HG03575 (cell line): ENCODE results near the gene TSPAN5.

Experiments
- ATAC-seq: cut with Tn5 transposase; IDR thresholded peaks from one replicate; pipeline ENCODE4 v1.9.1; 2021; ENCODE audit not compliant: unreplicated experiment, insufficient number of reproducible peaks, low FRiP score; ENCODE audit errors: extremely low read depth

TSPAN5 gene

GRCh38 chr4:98625920-98626319 lies 32.5 kb downstream of the TSPAN5 start:
- ATAC-seq = no peak

DNA sequence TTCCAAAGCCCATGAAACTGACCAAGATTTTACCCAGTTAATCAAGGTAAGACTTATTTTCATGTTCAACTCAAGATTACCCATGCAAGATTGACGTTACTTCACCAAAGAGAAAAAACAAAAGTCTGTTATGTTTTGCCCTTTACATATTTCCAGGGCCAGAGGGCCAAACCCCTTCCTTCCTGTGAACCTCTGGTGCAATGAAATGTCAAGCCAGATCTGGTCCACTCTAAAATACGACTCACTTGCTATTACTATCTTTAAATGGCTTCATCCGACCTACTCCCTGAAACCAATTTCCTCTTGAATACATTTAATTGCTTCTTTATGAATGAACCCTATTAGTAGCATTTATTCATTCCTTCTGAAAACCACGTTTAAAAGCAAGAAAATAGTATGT lies 33.0 kb downstream of the TSPAN5 start:
- no peak for ATAC-seq

GRCh38 chr4:98624642-98625041 lies 33.8 kb downstream of the TSPAN5 start:
- ATAC-seq = no peak

GRCh38 chr4:98624144-98624543 lies 34.3 kb downstream of the TSPAN5 start:
- ATAC-seq = no peak

- no peak for ATAC-seq
Observed at GRCh38 chr4:98623126-98623802, 35.1 kb downstream of the TSPAN5 start.

GRCh38 chr4:98620087-98620784 lies 38.2 kb downstream of the TSPAN5 start:
- ATAC-seq = no peak

- ATAC-seq = no peak
Observed at GRCh38 chr4:98619180-98619579, 39.2 kb downstream of the TSPAN5 start.

DNA sequence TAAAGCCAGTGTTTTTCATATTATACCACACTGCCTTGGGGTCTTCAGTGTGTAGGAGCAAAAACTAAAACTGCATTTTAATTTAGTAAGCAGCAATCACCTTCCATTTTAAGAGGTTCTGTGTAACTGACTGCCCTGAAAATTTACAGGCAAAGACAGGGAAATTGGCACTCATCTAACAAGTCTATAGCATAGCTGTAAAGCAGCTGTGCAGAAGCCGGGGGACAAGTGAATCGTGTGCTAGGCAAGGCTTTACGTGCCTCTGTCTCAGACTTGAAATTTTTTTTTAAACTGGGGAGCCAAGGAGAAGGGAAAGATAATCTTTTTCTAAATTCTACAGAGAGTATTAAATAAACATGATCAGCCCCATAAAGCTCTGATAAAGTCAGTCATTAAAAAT lies 39.7 kb downstream of the TSPAN5 start:
- ATAC-seq = no peak

DNA sequence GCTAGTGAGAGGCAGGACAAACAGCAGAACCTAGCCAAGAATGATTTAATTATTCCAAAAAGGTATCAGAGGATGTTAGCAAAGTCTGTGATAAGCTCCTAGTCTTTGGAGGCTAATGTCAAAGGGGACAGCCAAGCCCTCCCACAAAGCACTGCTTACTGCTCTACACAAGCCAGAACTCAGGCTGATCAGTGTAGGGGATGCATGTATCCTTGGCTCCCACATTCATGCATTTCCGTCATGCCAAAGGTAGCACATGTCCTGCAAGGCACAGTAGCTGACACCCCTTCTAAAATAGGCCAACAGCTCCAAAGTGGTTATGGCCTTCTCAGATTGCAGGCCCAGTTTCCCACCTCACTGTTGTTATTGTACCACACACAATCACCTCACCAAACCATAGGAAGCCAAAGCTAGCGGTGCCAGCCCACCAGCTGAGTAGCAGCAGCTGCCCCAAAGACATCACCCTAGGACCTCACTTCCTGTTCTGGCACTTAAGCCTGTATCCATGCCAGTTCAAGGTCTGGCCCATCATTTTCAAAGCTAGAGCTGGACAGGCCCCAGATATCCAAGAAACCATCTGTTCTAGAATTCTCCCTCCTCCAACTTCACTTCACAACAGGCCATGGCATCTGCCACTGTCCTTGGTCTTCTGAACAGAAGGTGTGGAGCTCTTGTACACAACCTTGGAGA lies 40.9 kb downstream of the TSPAN5 start:
- no peak for ATAC-seq

- no peak for ATAC-seq
Observed at GRCh38 chr4:98615991-98616390, 42.4 kb downstream of the TSPAN5 start.

GRCh38 chr4:98614662-98615061 lies 43.7 kb downstream of the TSPAN5 start:
- no peak for ATAC-seq

GRCh38 chr4:98614094-98614493 lies 44.3 kb downstream of the TSPAN5 start:
- ATAC-seq = no peak

DNA sequence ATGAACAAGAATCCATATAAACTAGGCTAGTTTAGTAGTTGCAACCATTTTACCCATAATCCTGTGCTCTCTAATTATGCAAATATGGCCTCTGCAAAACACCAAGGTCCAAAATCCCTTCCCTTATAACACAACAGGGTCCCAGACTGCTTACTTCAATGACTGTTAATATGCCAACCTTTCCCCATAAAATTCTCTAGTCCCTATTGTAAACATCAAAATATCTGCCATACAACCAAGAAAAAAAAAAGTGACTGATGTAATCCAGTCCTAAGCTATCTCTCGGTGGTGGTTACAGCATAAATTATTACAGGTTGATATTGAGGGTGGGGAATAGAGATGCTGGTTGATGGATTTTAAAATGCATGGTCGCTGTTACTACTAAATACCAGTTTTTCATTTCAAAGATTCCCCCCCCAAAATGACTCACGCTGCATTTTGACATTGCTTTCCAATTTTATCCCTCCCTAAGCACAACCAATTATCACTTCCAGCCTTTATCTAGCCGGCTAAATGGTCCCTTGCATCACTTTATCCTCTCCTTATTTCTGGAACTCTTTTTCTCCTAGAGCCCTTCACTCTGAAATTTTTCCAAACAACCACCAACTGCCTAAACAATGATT lies 44.8 kb downstream of the TSPAN5 start:
- ATAC-seq = no peak

- no peak for ATAC-seq
Observed at GRCh38 chr4:98612318-98613250, 45.8 kb downstream of the TSPAN5 start.

- ATAC-seq = no peak
Observed at GRCh38 chr4:98611677-98612317, 46.6 kb downstream of the TSPAN5 start.

GRCh38 chr4:98610926-98611676 lies 47.3 kb downstream of the TSPAN5 start:
- ATAC-seq = no peak

DNA sequence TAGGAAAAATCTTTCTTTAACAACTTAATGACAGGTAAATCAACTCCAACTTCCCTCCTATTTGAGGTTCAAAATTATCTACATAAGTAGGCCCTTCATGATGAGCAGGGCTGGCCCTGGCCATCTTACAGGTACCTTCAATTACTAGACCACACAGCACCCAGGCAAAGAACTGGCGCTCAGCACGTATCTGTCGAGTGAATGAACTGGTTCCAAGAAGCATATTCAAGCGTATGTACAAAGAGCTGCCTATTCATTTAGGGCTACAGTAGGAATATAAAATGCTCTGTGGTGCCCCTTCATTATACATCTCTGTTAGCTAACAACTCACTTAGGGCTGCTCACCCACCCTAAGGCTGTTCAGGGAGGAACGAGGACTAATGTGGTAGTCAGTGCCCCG lies 48.0 kb downstream of the TSPAN5 start:
- ATAC-seq = no peak

DNA sequence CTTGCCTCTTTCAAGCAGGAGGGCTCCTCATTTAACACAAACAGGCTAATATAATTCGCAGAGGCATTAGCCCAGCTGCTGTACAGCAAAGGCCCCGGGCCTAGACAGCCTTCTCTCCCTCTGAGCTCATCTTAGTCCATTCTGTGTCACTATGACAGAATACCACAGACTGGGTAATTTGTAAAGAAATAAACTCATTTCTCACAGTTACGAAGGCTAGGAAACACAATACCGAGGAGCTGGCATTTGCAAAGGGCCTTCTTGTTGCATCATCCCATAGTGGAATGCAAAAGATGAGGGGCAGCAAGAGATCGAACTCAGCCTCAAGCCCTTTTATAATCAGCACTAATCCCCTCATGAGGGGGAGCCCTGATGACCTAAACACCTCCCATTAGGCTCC lies 48.5 kb downstream of the TSPAN5 start:
- no peak for ATAC-seq
